IMR-90 (cell line): ENCODE measurements around the gene PSAPL1. TPM values are rescaled to one million over a fixed set of nuclear protein-coding genes. Genes with fewer than 3 reads are reported as not detected.

Experiments used
- ATAC-seq: fragments of 200-7000 bp; cut with Tn5 transposase; 2 replicates; pipeline ENCODE4 v1.9.1; 2020; ENCODE audit warnings: low read depth, mild to moderate bottlenecking, moderate library complexity
- BruUV-seq: library from RNA; stranded (reverse); fragments of 400-500 nt; replicated peaks from 2 replicates; lab custom pipeline; 2021; lab: Mats Ljungman, UMichigan
- CTCF ChIA-PET: fragments of 300-600 bp; formaldehyde crosslinking; extraction: SDS; loops from one replicate; lab custom pipeline; 2021; ENCODE audit warnings: antibody characterized with exemption; lab: Yijun Ruan, JAX
- POLR2A ChIA-PET: fragments of 300-600 bp; sonication (Branson Sonifier 250); formaldehyde crosslinking; loops from one replicate; lab custom pipeline; 2022; ENCODE audit warnings: antibody characterized with exemption; ENCODE audit not compliant: unreplicated experiment; lab: Charles Lee
- DNase-seq: peaks from one replicate; pipeline ENCODE4 v3.0.0; 2013
- H2AFZ ChIP-seq: replicated peaks from 2 replicates; pipeline ENCODE3; 2013; ENCODE audit warnings: low read length, mild to moderate bottlenecking; ENCODE audit not compliant: poor library complexity
- H2AK5ac ChIP-seq: 2 replicates; pipeline ENCODE4 v1.6.1; 2013; ENCODE audit warnings: low read depth, low read length, inconsistent platforms
- H2AK9ac ChIP-seq: replicated peaks from 2 replicates; pipeline ENCODE3; 2013; ENCODE audit warnings: mild to moderate bottlenecking, low read depth, low read length, moderate library complexity; ENCODE audit not compliant: poor library complexity
- H2BK120ac ChIP-seq: 2 replicates; pipeline ENCODE4 v1.6.1; 2013; ENCODE audit warnings: low read depth, low read length, inconsistent platforms
- H2BK15ac ChIP-seq: 3 replicates; pipeline ENCODE4 v1.6.1; 2013; ENCODE audit warnings: low read depth, low read length, inconsistent platforms
- H2BK20ac ChIP-seq: 2 replicates; pipeline ENCODE4 v1.6.1; 2013; ENCODE audit warnings: low read depth, mild to moderate bottlenecking, inconsistent platforms, low read length, moderate library complexity
- H2BK5ac ChIP-seq: 2 replicates; pipeline ENCODE4 v1.6.1; 2013; ENCODE audit warnings: mild to moderate bottlenecking, low read depth, low read length, inconsistent platforms; ENCODE audit not compliant: poor library complexity, severe bottlenecking
- H3K14ac ChIP-seq: replicated peaks from 2 replicates; pipeline ENCODE4 v1.6.1; 2013; ENCODE audit warnings: low read depth, low read length, inconsistent platforms
- H3K18ac ChIP-seq: 2 replicates; pipeline ENCODE4 v1.6.1; 2013; ENCODE audit warnings: low read depth, low read length, control low read depth
- H3K23ac ChIP-seq: 2 replicates; pipeline ENCODE4 v1.6.1; 2013; ENCODE audit warnings: low read depth, low read length, inconsistent platforms
- H3K27ac ChIP-seq: 2 replicates; pipeline ENCODE4 v1.5.1; 2013; ENCODE audit warnings: mild to moderate bottlenecking, control low read depth, low read length; ENCODE audit not compliant: insufficient read depth
- H3K27me3 ChIP-seq: 2 replicates; pipeline ENCODE4 v1.6.1; 2013; ENCODE audit warnings: low read length; ENCODE audit not compliant: control insufficient read depth, insufficient read depth
- H3K36me3 ChIP-seq: 2 replicates; pipeline ENCODE4 v1.6.1; 2013; ENCODE audit warnings: low read length, mixed read lengths; ENCODE audit not compliant: control insufficient read depth, insufficient read depth
- H3K4ac ChIP-seq: 2 replicates; pipeline ENCODE4 v1.6.1; 2013; ENCODE audit warnings: low read depth, low read length, inconsistent platforms
- H3K4me1 ChIP-seq: 2 replicates; pipeline ENCODE4 v1.6.1; 2013; ENCODE audit warnings: low read length, mixed read lengths; ENCODE audit not compliant: control insufficient read depth, insufficient read depth
- H3K4me2 ChIP-seq: 2 replicates; pipeline ENCODE4 v1.6.1; 2013; ENCODE audit warnings: low read depth, mild to moderate bottlenecking, control low read depth, low read length, moderate library complexity
- H3K4me3 ChIP-seq: 2 replicates; pipeline ENCODE4 v1.5.1; 2013; ENCODE audit warnings: low read depth, mild to moderate bottlenecking, control low read depth, low read length, moderate library complexity; ENCODE audit not compliant: insufficient read depth
- H3K56ac ChIP-seq: 2 replicates; pipeline ENCODE4 v1.6.1; 2013; ENCODE audit warnings: low read length, inconsistent platforms; ENCODE audit not compliant: insufficient read depth; ENCODE audit errors: extremely low read depth
- H3K79me1 ChIP-seq, 2 experiments: 2 replicates each; pipeline ENCODE4 v1.6.1; 2013; ENCODE audit warnings: low read length in 2 of 2, inconsistent platforms in 1 of 2, low read depth in 1 of 2
- H3K9ac ChIP-seq: 2 replicates; pipeline ENCODE4 v1.6.1; 2013; ENCODE audit warnings: low read depth, low read length, control low read depth
- H3K9me1 ChIP-seq: 2 replicates; pipeline ENCODE4 v1.6.1; 2013; ENCODE audit warnings: low read length, inconsistent platforms; ENCODE audit not compliant: insufficient read depth
- H3K9me3 ChIP-seq: 2 replicates; pipeline ENCODE4 v1.6.1; 2013; ENCODE audit warnings: low read length; ENCODE audit not compliant: control insufficient read depth, insufficient read depth
- H4K20me1 ChIP-seq: 2 replicates; pipeline ENCODE4 v1.6.1; 2013; ENCODE audit warnings: low read length, inconsistent platforms; ENCODE audit not compliant: insufficient read depth
- H4K5ac ChIP-seq: 2 replicates; pipeline ENCODE4 v1.6.1; 2013; ENCODE audit warnings: mild to moderate bottlenecking, low read depth, low read length, control low read depth
- H4K8ac ChIP-seq, 2 experiments: 2 replicates each; pipeline ENCODE4 v1.6.1; 2013; ENCODE audit warnings: low read depth in 2 of 2, low read length in 2 of 2, control low read depth in 1 of 2, inconsistent platforms in 1 of 2
- H4K91ac ChIP-seq: 2 replicates; pipeline ENCODE4 v1.6.1; 2013; ENCODE audit warnings: low read depth, low read length, inconsistent platforms; ENCODE audit not compliant: insufficient read depth
- CEBPB ChIP-seq: IDR thresholded peaks from 2 replicates; pipeline ENCODE4 v1.6.1; 2012; ENCODE audit warnings: low read depth, low read length, improper control_type of control experiment
- CTCF ChIP-seq: conservative IDR thresholded peaks from 2 replicates; pipeline ENCODE4 v1.5.1; 2012; ENCODE audit warnings: mild to moderate bottlenecking, low read depth, low read length, improper control_type of control experiment
- ELK1 ChIP-seq: fragments of 150-350 bp; IDR thresholded peaks from 2 replicates; pipeline ENCODE4 v1.6.1; 2016; ENCODE audit warnings: low read depth, mild to moderate bottlenecking, low read length, moderate library complexity, borderline replicate concordance
- FOS ChIP-seq: fragments of 150-350 bp; IDR thresholded peaks from 2 replicates; pipeline ENCODE4 v1.6.1; 2016; ENCODE audit warnings: low read depth, low read length
- MAFK ChIP-seq: IDR thresholded peaks from 2 replicates; pipeline ENCODE4 v1.6.1; 2012; ENCODE audit warnings: low read depth, low read length, improper control_type of control experiment
- MAZ ChIP-seq: IDR thresholded peaks from 2 replicates; pipeline ENCODE4 v1.6.1; 2012; ENCODE audit warnings: low read depth, mild to moderate bottlenecking, low read length, improper control_type of control experiment, moderate library complexity, borderline replicate concordance
- MXI1 ChIP-seq: IDR thresholded peaks from 2 replicates; pipeline ENCODE4 v1.6.1; 2012; ENCODE audit warnings: low read depth, mild to moderate bottlenecking, low read length, moderate library complexity, borderline replicate concordance
- NFE2L2 ChIP-seq: fragments of 150-350 bp; IDR thresholded peaks from 2 replicates; pipeline ENCODE4 v1.6.1; 2016; ENCODE audit warnings: low read depth, mild to moderate bottlenecking, low read length
- POLR2A ChIP-seq: IDR thresholded peaks from 2 replicates; pipeline ENCODE4 v1.6.1; 2012; ENCODE audit warnings: mild to moderate bottlenecking, low read depth, low read length
- RFX5 ChIP-seq: IDR thresholded peaks from 2 replicates; pipeline ENCODE4 v1.8.0; 2012; ENCODE audit warnings: low read depth, mild to moderate bottlenecking, low read length, moderate library complexity
- USF2 ChIP-seq: fragments of 150-350 bp; IDR thresholded peaks from 2 replicates; pipeline ENCODE4 v1.6.1; 2017; ENCODE audit warnings: mild to moderate bottlenecking, antibody characterized with exemption, low read length, low read depth
- WGBS, 2 experiments: methylation state at CpG; one replicate each; pipeline versions ENCODE4 v1.1.5 to v1.1.7; 2013; ENCODE audit warnings: missing lambda C conversion rate in 2 of 2; ENCODE audit not compliant: insufficient read length in 1 of 2; ENCODE audit errors: extremely low coverage in 2 of 2; 5-methylcytosine and 5-hydroxymethylcytosine counted together
- dilution Hi-C: fragments of 300-500 bp; cut with HindIII; formaldehyde crosslinking; loops from one replicate; pipeline ENCODE4 v1.14.3; 2018; ENCODE audit warnings: low sequenced_read_pairs; ENCODE audit not compliant: unreplicated experiment
- in situ Hi-C: fragments of 300-500 bp; cut with MboI; formaldehyde crosslinking; loops from 3 replicates; pipeline ENCODE4 v1.14.3; 2019; ENCODE audit warnings: low sequenced_read_pairs, inconsistent platforms, mixed read lengths
- intact Hi-C: fragments of 100-400 bp; cut with micrococcal nuclease; formaldehyde crosslinking; loops from 2 replicates; pipeline ENCODE4 v1.10.0; 2022
- polyA plus RNA-seq, 3 experiments: library from polyadenylated mRNA; depleted of rRNA; stranded (reverse); fragments of >200 nt; gene quantifications; 2 replicates each; pipeline ENCODE4 v1.2.3, GENCODE V29; 2012; ENCODE audit warnings: low replicate concordance in 1 of 3
- total RNA-seq: library from RNA; depleted of rRNA; stranded (reverse); fragments of >200 nt; gene quantifications from 2 replicates; pipeline ENCODE4 v1.2.3, GENCODE V29; 2012

The PSAPL1 gene
- total and polyA plus RNA-seq, 2 of the 4 experiments (the other 2 are of a cell fraction), result not detected

- no peaks in the 10 kb centered on the region for H3K79me1 ChIP-seq
- no peak for TF ChIP-seq MAFK
- no peak for TF ChIP-seq FOS
- no peak for TF ChIP-seq CEBPB
- TF ChIP-seq CTCF, result no peak
- no peak for TF ChIP-seq POLR2A
- no peak for TF ChIP-seq MAZ
- no peak for TF ChIP-seq MXI1
- no peak for TF ChIP-seq NFE2L2
- TF ChIP-seq RFX5, result no peak
- no peak for TF ChIP-seq ELK1
- TF ChIP-seq USF2, result no peak
- no peak overlapping the region for H3K56ac ChIP-seq
- 100% methylated on average over 2 of the region's 6 CpGs; no CpG with 5 or more reads in 1 of the 2 experiments for WGBS, 2 experiments
- H2AK5ac ChIP-seq, result no peak overlapping the region
- no peaks in the 10 kb centered on the region for H3K9me1 ChIP-seq
- dilution Hi-C loops (no loop called here), in situ Hi-C loops (no loop called here), intact Hi-C loops (no loop called here)
- CTCF ChIA-PET, result no interaction called here
- no peaks in the 10 kb centered on the region; the same call in 1 of the 2 replicates for H4K20me1 ChIP-seq
- peaks cover 19% of the 10 kb centered on the region for H3K27me3 ChIP-seq
- H3K23ac ChIP-seq, result no peak overlapping the region
- no peaks in the 10 kb centered on the region for H3K4me1 ChIP-seq
- H4K5ac ChIP-seq, result no peak overlapping the region
- BruUV-seq, result no TSS peak
- no peak overlapping the region for H2AFZ ChIP-seq
- H2AK9ac ChIP-seq, result no peak overlapping the region
- H3K36me3 ChIP-seq, result no peaks in the 10 kb centered on the region
- H2BK15ac ChIP-seq, result no peak overlapping the region
- no peak overlapping the region for H4K8ac ChIP-seq
- no peak overlapping the region for H2BK120ac ChIP-seq
- DNase-seq (no peak), ATAC-seq (no peak)
- no peak overlapping the region for H3K4me2 ChIP-seq
- H3K4ac ChIP-seq, result no peak overlapping the region
- POLR2A ChIA-PET, result no interaction called here
- H2BK5ac ChIP-seq, result no peak overlapping the region
- no peak overlapping the region for H3K14ac ChIP-seq
- H3K9me3 ChIP-seq, result no peaks in the 10 kb centered on the region
- H3K18ac ChIP-seq, result no peak overlapping the region
- H3K27ac ChIP-seq, result no peak overlapping the region
- H3K4me3 ChIP-seq, result no peak overlapping the region
- no peak overlapping the region for H4K91ac ChIP-seq
- H3K9ac ChIP-seq, result no peak overlapping the region
- no peak overlapping the region for H2BK20ac ChIP-seq
Measured at GRCh38 chr4:7387925-7388324, 46.8 kb downstream of the PSAPL1 start.
